Esophagus muscularis mucosa (tissue), 3 donors: ENCODE data around the gene DLG5.

Experiments used
- POLR2A ChIP-seq: fragments of 450-650 bp; IDR thresholded peaks from one replicate; pipeline ENCODE4 v1.6.1; 2017; ENCODE audit warnings: antibody characterized with exemption, moderate library complexity, mild to moderate bottlenecking, low read depth
- TF ChIP-seq, protein P1 (sequence below), 3 experiments: fragments of 200-600 bp in 2 of 3; fragments of 450-650 bp in 1 of 3; sonication (generic) in 2 of 3; IDR thresholded peaks; one replicate each; pipeline ENCODE4 v1.5.1; 2017 to 2019; ENCODE audit warnings: antibody characterized with exemption in 3 of 3, mild to moderate bottlenecking in 2 of 3, moderate library complexity in 1 of 3

- no peak for TF ChIP-seq POLR2A
- TF ChIP-seq, protein P1, sequence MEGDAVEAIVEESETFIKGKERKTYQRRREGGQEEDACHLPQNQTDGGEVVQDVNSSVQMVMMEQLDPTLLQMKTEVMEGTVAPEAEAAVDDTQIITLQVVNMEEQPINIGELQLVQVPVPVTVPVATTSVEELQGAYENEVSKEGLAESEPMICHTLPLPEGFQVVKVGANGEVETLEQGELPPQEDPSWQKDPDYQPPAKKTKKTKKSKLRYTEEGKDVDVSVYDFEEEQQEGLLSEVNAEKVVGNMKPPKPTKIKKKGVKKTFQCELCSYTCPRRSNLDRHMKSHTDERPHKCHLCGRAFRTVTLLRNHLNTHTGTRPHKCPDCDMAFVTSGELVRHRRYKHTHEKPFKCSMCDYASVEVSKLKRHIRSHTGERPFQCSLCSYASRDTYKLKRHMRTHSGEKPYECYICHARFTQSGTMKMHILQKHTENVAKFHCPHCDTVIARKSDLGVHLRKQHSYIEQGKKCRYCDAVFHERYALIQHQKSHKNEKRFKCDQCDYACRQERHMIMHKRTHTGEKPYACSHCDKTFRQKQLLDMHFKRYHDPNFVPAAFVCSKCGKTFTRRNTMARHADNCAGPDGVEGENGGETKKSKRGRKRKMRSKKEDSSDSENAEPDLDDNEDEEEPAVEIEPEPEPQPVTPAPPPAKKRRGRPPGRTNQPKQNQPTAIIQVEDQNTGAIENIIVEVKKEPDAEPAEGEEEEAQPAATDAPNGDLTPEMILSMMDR (IDR thresholded peaks at IDR 0.05): no peak
These were observed 107.1 kb downstream of the DLG5 start for GRCh38 chr10:77819210-77820112.
